ENCODE measurements around the gene SLC2A5.

SLC2A5 gene

DNA sequence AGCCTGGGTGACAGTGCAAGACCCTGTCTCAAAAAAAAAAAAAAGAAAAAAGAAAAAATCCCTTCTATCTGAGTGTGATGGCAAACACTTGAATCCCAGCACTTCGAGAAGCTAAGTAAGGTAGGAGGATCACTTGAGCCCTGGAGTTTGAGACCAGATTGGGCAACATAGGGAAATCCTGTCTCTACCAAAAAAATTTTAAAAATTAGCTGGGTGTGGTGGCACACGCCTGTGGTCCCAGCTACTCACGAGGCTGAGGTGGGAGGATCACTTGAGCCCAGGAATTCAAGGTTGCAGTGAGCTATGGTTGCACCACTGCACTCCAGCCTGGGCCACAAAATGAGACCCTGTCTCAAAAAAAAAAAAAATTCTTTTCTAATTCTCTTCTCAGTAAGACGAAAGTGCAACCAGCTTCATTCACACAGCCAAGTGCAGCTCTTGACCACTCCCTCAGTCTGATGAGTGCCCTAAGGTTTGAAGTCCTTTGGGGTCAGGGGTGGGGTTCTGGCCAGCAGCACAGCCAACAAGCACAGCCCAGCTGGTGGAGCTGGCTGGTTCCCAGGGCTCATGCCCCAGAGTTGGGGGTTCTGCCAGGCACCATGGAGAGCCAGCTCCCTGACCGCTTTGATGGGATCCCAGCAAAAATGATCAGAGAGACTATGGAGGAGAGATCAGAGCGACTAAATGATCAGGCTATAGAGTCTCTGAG is 8.0 kb downstream of the SLC2A5 start:
- DNase-seq = no peak

DNA sequence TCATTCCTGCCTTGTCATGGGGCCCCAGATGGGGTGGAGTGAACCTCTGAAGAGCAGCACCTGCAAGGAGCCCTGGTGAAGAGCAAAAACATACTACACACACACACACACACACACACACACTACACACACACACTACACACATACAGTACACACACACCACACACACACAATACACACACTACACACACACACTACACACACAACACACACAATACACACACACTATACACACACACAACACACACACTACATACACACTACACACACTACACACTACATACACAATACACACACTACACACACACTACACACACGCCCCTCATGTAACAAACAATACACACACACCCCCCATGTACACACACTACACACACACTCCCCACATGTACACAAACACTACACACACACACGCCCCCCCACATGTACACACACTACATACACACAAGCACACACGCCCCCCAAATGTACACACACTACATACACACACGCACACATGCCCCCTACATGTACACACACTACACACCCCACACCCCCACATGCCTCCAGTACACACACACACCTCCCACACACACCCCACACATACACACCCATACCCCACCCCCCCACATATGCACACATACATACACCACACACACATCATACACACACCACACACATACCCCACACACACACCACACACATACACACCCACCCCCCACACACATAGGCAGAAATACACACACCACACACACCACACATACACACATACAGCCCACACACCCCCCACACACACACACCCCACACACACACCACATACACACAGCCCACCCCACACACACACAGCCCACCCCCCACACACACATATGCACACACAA is 9.3 kb downstream of the SLC2A5 start:
- DNase-seq = no peak

DNA sequence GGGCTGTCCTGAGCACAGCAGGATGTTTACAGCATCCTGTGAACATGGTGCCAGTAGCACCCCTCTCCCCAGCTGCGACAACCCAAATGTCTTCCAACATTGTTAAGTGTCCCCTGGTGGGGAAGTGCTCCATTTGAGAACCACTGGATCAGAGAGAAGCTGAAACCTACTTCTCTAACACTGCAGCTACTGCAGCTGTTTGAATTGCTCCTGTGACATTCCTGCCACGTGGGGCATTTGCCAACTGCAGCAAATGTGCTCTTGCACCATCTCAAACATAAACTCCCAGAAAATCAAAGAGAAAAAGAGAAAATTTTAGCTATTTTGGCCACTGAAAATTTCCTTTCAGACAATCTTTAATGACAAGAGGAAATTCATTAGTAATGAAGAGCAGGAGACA is 11.0 kb downstream of the SLC2A5 start:
- DNase-seq = no peak

DNA sequence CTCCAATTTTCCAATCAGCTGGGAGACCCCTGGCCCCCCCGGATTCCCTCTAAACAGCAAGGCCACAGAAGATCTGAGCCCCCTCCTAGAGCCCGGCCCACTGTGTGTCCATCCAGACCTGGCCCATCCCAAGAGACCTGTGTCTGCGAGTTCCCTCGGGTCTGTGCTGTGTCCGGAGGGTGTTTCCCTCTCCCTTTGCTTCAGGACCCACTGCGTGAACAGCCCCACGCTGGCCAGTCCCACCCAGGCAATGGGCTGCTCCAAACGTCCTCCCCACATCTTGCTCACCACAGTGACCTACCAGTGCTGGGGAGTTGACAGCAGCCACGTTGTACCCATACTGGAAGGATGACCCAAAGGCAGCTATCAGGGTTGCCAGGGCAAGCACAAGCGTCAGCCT is 11.6 kb downstream of the SLC2A5 start:
- no peak for DNase-seq

DNA sequence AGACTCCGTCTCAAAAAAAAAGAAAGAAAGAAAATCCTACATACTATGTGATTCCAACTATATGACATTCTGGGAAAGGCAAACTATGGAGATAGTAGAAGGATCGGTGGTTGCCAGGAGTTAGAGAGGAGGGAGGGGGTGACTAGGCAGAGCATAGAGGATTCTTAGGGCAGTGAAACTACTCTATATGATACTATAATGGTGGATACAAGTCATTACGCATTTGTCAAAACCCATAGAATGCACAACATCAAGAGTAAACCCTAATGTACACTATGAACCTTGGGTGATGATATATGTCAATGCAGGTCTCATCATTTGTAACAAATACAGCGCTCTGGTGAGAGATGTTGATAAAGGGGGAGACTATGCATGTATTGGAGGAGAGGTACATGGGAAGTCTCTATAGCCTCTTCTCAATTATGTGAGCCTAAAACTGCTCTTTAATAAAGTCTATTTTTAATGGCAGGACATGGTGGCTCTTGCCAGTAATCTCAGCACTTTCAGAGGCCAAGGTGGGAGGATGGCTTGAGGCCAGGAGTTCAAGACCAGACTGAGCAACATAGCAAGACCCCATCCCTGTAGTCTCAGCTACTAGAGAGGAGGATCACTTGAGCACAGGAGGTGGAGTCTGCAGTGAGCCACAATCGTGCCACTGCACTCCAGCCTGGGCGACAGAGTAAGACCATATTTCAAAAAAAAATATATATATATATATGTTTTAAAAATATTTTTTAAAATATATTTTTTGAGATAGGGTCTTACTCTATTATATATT is 17.0 kb downstream of the SLC2A5 start:
- no peak for DNase-seq

DNA sequence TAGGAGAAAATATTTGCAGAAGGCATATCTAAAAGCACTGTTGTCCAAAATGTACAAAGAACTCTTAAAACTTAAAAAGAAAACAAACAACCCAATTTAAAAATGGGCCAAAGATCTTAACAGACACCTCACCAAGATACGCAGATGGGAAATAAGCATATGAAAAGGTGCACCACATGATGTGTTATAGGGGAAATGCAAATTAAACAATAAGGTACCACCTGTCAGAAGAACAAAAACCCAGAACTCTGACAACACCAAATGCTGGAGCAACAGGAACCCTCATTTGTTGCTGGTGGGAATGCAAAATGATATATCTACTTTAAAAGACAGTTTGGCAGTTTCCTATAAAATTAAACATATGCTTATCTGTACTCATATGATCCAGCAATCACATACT is 18.1 kb downstream of the SLC2A5 start:
- no peak for DNase-seq

DNA sequence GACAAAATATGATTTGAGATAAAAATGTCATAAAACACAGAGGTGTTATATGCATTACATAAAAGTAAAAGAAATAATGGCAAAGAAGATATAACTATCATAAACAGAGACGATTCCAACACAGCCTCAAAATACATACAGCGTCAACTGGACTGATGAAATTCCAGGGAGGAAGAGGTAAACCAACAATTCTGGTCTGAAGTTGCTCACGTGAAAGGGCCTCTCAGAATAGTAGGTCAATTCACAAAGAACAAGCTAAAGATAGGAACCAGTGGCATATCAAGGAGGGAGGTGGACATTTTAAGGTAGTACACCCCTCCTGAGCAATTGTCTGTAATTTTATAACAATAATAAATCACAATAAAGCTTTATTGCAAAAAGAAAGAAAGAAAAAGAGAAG is 18.6 kb downstream of the SLC2A5 start:
- no peak for DNase-seq

DNA sequence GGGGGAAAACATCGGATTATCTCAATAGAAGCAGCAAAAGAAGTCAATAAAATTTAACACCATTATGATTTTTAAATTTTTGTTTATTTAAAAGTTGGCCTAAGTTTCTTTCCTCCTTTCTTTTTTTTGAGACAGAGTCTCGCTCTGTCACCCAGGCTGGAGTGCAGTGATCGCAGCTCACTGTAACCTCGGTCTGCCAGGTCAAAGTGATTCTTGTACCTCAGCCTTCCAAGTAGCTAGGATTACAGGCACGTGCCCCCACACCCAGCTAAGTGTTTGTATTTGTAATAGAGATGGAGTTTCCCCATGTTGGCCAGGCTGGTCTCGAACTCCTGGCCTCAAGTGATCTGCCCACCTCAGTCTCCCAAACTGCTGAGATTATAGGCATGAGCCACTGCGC is 20.9 kb downstream of the SLC2A5 start:
- no peak for DNase-seq

DNA sequence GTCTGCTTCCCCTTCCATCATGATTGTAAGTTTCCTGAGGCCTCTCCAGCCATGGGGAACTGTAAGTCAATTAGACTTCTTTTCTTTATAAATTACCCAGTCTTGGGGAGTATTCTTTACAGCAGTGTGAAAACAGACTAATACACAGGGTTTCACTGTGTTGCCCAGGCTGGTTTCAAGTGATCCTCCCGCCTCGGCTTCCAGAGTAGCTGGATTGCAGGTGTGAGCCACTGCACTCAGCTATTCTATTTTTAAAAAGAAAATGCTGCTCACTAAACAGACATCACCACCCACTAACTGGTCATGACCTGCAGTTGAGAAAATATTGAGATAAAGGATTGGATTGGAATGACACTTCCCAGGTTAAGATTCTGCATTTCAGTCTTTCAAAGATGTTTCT is 22.4 kb downstream of the SLC2A5 start:
- no peak for DNase-seq

DNA sequence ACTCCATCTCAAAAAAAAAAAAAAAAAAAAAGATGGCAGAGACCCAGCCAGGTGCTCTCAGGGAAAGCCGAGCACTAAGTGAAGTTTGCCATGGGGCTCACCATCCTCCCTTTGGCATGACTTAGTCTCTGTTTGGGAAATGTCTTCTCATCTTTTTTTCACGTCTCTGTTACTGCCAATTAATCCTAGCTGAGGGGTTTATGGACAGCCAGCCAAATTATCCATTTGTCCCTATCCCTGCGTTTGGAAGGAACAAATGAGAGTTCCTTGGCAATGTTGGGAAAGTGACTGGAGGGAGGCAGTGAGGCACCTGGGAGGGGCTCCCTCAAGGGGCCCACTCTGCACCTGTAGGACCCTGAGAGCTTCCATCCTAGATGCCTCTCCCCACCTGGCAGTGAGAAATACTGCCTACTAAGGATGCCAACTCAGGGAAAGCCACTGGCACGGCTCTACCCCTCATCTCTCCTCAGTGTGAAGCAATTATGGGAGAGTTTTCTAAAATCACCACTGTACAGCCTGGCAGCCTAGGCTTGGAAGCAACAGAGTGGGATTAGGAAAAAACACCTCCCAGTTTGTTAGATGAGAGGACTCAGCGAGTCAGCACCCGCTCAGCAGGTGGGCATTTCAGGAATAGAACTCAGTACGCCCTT is 23.4 kb downstream of the SLC2A5 start:
- DNase-seq = no peak

DNA sequence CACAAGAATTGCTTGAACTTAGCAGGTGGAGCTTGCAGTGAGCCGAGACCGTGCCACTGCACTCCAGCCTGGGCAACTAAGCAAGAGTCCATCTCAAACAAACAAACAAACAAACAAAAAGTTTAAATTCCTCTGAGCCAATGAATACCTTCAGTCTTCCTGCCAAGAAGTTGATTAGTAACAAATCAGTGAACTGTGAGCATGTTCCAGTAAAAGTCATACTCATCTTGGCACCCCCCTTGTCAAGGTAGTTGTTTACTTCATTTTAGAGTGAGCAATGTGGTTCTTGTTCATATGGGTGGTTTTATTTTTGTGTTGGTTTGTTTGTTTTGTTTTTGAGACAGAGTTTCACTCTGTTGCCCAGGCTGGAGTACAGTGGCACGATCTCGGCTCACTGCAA is 25.2 kb downstream of the SLC2A5 start:
- DNase-seq = no peak

DNA sequence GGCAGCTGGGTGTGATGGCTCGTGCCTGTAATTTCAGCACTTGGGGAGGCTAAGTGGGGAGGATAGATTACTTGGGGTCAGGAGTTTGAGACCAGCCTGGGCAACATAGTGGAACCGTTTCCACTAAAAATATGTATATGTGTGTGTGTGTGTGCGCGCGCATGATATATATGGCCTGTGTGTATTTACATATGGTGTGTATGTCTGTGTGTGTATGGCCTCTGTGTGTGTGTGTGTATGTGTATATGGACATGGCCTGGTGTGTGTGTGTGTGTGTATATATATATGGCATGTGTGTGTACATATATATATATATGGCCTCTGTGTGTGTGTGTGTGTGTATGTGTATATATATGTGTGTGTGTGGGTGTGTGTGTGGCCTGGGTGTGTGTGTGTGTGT is 27.2 kb downstream of the SLC2A5 start:
- DNase-seq = no peak

DNA sequence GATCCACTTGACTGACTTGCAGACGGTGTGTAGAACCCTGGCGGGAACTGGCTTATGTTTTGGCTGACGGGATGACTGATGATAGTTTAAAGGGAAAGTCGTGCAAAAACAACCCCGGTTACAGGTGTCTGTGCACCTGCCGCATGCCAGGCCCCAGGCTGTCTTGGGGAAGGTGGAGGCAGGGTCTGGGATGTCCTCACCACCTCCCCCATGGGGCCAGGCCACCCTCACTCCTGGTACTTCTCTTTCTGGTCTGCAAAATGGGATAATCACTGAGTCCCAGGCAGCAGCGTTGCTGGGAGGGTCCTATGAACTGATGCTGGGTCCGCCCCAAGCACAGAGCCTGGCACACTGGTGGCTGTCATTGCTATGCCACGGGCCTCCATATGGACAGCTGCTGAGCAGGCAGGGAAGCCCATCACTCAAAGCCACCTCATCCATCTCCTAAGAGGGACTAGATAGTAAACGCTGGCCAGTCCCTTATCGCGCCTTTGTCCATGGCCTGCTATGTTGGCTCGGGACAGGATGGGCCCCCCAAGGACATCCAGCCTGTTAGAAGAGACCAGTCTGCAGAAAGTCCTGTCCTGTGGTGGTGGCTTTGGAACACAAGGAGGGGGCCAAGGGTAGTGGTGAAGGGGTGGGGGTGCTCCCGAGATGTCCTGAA is 28.2 kb downstream of the SLC2A5 start:
- no peak for DNase-seq

DNA sequence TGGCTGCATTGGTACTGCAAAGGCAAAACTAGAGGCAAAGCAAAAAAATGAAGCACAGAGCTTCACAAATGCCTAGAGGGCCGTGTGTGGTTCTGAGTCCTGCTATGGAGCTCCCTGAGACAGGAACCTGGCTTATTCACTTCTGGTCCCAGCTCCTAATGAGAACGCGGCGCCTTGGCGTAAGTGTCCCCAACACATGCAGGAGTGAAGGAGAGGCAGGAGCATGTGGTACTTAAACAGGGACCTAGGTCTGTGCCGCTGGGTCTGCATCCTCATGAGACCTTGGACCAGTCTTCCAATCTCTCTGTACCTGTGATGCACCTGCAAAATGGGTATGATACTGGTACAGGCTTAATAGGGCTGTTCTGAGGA is 28.8 kb downstream of the SLC2A5 start:
- DNase-seq = no peak

DNA sequence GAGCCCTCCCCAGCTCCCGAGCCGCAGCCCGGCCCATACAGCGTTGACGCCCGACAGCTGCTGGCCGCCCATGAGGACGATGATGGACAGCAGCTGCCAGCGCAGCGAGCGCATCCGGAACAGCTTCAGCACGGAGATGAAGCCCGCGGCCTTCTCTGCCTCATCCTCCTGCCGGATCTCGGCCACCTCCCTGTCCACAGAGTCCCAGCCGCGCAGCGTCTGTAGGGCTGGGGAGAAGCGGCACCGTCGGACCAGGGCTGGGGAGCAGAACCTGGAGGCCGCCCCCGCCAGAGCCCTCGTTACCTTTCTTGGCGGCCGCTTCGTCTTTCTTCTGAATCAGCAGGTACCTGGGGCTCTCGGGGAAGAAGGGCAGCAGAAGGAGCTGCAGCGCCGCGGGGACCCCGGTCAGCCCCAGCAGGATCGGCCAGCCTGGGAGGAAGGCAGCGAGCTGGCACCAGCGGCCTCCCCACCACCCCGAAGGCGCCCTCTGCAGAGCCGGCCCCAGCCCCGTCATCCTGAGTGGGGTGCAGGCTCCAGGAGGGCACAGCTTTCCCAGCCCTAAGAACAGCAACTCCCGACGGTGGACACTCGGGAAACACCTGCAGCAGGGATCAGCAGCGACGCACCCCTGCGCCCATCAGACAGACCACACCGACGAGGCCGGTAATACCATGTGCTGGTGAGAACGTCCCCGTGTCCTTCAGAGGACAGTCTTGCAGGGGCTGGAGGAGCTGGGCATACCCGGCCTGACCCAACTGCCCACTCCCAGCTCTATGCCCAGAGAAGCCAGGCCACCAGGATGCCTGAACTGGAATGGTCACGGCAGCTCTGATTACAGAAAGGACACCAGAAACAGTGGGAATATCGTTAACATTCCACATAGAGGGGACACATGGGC is 29.4 kb downstream of the SLC2A5 start:
- DNase-seq = no peak

DNA sequence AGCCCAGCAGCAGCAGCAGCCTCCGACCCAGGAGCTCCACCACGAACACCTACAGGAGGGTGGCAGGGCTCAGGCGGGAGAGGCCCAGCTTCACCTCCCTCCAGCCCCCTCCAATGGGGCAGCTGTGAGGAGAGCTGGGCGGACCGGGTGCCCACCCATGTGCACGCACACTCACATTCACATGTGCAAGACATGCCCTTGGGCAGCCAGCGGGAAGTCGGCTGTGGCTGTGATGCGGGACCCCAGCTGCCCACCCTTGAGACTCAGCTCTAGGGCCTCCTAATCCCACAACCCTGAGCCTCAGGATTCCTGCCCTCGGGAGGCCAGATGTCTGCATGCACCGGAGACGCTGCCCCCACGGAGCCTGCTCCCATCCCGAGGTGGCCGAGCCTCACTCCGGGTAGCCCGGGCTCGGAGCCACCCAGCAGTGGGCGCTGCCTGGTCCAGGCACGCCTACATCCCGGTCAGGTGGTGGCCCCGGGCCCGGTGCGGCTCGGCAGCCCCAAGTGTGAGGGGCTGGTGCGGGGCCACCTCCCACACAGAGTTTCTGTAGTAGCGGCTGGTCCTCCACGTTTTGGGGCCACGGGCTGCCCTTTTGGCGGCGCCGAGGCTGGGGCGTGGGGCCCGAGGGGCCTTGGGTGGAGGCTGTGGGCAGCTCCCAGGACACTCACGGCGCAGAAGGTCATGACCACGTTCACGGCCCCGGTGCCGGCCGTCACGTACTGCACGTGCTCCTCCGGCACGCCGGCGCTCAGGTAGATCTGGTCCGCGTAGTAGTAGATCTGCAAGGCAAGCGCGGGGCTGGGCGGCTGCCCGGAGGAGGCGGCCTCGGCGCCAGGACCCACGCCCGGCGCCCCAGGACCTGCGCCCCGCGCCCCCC is 30.3 kb downstream of the SLC2A5 start:
- no peak for DNase-seq

DNA sequence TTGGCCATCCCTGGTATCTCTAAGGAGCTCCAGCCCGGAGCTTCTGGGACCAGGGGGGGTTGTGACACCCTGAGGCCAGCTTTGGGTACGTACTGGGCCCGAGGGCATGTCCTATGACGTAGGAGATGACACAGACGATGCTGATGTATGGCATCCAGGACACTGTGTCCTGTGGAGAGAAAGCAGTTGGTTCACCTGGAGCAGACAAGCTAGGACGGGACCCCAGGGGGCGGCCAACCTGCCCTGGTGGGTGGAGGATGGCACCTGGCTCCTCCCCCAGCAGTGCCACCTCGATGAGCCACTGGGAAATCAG is 31.1 kb downstream of the SLC2A5 start:
- no peak for DNase-seq

DNA sequence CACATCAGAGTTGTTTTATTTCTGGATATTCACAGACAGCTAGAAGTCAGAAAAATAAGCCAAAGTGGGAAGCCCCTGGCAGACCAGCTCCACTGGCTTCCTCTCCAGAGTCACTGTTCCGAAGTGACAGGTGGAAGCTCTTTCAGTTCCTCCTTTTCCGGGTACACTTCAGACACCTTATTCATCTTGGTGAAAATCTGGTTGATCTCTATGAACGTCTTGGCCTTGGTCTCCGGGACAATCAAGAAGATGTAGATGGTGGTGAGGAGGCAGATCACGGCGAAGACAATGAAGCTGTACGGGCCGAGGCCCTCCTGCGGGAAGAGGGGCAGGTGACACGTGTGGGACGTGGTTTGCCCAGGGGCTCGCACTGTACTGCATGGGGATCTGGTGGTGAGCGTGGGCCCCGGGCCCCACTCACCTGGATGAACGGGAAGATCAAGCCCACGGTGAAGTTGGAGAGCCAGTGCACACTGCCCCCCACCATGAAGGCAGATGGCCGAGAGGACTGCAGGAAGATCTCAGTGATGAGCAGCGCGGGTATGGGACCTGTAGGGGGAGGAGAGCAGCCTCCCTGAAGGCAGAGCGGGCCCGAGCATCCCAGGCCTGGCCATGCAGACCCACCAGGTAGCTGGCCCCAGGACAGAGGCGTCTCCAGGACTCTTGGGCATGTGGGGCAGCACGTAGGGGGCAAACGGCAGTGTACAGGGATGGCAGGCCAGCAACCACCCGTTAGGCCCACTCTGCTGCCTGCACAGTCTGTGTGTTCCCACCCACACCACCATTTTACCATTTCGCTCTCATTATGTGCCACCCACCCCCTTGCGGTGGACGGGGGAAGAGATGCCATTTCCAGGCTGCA is 31.7 kb downstream of the SLC2A5 start:
- no peak for DNase-seq

DNA sequence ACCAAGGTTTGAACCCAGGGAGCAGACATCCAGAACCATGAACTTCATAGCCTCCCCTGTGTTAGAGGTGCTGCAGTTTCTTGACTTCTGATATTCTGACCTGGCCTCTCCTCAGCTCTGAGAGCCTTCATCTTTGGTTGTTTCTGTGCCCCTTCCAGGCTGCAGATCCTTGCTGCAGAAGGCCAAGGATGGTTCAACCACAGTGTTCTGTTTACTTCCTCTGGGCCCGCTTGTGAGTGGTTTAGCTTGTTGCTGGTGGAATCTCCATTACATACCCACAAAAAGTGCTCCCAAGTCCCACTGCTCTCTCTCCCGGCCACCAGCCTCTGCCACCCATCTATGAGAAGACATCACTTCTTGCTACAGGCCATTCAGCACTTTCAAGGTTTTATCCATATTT is 34.2 kb downstream of the SLC2A5 start:
- no peak for DNase-seq

DNA sequence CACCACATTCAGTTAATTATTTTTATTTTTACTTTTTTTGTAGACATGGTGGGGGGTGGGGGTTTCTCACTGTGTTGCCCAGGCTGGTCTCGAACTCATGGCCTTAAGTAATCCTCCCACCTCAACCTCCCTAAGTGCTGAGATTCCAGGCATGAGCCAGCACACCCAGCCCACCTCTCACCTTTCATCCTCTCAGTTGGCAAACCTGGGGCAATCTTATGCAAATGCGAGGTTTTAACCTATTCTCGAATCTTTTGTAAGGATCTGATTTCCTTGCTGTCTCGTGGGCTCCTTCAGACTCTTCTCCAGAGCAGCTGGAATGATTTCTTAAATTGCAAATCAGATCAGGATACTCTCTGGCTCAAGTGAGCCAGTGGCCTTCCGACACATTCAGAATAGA is 36.1 kb downstream of the SLC2A5 start:
- DNase-seq = no peak

All from KG1 (cell line).